PFSK-1 (cell line): ENCODE results near the gene TAS1R2.

Source experiments
- FOXP2 ChIP-seq: optimal IDR thresholded peaks from 2 replicates; pipeline ENCODE3; 2011; ENCODE audit warnings: borderline replicate concordance, control low read depth, inconsistent platforms; ENCODE audit not compliant: insufficient read depth; ENCODE audit errors: extremely low read length, extremely low read depth
- POLR2AphosphoS5 ChIP-seq: IDR thresholded peaks from 2 replicates; pipeline ENCODE4 v1.6.1; 2012; ENCODE audit warnings: low read depth, mild to moderate bottlenecking, control low read depth, low read length, moderate library complexity
- SIN3A ChIP-seq: IDR thresholded peaks from 2 replicates; pipeline ENCODE4 v1.6.1; 2012; ENCODE audit warnings: mild to moderate bottlenecking, low read length, moderate library complexity, borderline replicate concordance; ENCODE audit not compliant: insufficient read depth
- TAF1 ChIP-seq: IDR thresholded peaks from 2 replicates; pipeline ENCODE4 v1.6.1; 2012; ENCODE audit warnings: low read length, control low read depth, borderline replicate concordance; ENCODE audit not compliant: insufficient read depth
- TF ChIP-seq, protein P1 (sequence below), 2 experiments: IDR thresholded peaks; 2 replicates each; pipeline versions ENCODE4 v1.6.1 to v1.8.0; 2011 to 2012; ENCODE audit warnings: low read depth in 2 of 2, low read length in 2 of 2, control low read depth in 1 of 2, inconsistent platforms in 1 of 2, mild to moderate bottlenecking in 1 of 2, moderate library complexity in 1 of 2; ENCODE audit not compliant: insufficient read depth in 1 of 2

The TAS1R2 gene

DNA sequence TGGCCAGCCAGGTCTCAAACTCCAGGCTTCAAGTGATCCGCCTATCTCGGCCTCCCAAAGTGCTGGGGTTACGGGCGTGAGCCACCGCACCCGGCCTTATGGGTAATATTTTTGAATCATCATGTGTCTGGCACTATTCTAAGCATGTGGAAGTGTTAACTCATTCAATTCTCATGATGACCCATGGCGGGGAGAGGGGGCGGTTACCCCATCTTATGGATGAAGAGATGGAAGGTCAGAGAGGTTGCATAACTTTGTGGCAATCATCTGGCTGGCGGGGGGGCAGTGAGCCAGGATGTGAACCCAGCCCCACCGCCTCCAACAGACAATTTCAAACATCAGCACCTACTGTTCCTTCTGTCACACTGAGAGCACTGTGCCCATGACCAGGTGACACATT, 11.5 kb upstream of the TAS1R2 start:
- no peak for TF ChIP-seq TAF1
- no peak for TF ChIP-seq FOXP2
- no peak for TF ChIP-seq POLR2AphosphoS5
- TF ChIP-seq SIN3A: no peak
- TF ChIP-seq, protein P1, sequence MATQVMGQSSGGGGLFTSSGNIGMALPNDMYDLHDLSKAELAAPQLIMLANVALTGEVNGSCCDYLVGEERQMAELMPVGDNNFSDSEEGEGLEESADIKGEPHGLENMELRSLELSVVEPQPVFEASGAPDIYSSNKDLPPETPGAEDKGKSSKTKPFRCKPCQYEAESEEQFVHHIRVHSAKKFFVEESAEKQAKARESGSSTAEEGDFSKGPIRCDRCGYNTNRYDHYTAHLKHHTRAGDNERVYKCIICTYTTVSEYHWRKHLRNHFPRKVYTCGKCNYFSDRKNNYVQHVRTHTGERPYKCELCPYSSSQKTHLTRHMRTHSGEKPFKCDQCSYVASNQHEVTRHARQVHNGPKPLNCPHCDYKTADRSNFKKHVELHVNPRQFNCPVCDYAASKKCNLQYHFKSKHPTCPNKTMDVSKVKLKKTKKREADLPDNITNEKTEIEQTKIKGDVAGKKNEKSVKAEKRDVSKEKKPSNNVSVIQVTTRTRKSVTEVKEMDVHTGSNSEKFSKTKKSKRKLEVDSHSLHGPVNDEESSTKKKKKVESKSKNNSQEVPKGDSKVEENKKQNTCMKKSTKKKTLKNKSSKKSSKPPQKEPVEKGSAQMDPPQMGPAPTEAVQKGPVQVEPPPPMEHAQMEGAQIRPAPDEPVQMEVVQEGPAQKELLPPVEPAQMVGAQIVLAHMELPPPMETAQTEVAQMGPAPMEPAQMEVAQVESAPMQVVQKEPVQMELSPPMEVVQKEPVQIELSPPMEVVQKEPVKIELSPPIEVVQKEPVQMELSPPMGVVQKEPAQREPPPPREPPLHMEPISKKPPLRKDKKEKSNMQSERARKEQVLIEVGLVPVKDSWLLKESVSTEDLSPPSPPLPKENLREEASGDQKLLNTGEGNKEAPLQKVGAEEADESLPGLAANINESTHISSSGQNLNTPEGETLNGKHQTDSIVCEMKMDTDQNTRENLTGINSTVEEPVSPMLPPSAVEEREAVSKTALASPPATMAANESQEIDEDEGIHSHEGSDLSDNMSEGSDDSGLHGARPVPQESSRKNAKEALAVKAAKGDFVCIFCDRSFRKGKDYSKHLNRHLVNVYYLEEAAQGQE (IDR thresholded peaks at IDR 0.05; ENCODE audit: insufficient read depth in 1 of 2, low read depth in 2 of 2, low read length in 2 of 2): no peak

DNA sequence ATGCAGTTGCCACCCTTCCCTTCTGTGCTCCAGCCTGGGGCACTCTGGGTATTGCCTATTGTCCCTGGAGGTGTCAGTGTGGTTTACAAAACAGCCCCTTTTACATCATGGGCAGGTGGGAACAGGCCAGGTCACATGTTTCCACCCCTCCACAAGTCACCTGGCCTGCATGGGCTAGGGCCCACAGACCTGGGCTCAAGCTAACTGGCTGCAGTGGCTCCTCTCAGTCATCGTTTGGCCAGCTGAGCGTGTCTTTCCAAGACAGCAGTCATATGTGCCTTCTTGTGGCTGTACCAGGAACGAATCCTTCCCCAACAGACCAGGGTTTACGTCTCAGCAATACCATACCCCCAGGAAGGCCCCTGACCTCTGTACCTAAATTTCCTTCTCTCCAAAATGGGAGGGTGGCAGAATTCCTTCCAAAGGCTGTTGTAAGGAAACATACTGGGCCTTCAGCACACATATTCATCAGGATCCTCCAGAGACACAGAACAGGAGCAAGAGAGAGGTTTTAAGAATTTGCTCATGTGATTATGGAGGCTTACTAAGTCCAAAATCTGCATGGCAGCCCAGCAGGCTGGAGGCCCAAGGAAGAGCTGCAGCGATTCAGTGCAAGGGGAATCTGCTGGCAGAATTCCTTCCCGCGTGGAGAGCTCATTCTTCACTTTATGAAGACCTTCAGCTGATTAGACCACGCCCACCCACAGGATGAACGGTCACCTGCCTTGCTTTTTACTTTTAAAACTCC, 10.6 kb upstream of the TAS1R2 start:
- TF ChIP-seq POLR2AphosphoS5: no peak
- TF ChIP-seq SIN3A: no peak

DNA sequence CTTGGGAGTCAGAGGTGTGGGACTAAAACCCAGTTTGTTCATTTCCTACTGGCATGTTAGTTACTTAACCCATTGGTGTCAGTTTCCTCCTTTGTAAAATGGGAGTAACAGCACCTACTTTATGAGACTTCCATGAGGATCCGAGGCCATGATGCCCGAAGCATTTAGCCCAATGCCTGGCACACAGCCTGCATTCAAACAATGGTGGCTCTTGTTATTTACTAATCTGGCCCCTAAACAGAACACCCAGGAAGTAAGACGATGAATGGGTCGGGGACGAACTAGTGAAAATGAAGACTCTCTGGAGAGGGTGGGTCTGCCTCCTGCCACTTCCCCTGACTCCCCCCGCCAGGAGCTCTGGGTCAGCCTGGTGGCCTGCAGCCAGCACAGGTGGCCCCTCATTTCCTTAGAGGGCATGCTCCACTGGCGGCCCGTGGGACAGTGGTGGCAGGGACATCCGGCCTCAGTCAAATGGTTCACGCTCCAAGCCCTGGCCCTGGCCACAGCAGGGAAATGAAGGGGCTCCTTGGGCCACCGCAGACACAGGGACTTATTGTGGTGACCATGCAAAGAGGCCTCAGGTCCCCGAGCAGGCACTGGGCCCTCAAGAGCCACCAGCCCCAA, 9.5 kb upstream of the TAS1R2 start:
- TF ChIP-seq TAF1: no peak
- no peak for TF ChIP-seq FOXP2
- no peak for TF ChIP-seq SIN3A
- TF ChIP-seq, protein P1 (IDR thresholded peaks at IDR 0.05; ENCODE audit: insufficient read depth in 1 of 2, low read depth in 2 of 2, low read length in 2 of 2): no peak
- TF ChIP-seq POLR2AphosphoS5: no peak

DNA sequence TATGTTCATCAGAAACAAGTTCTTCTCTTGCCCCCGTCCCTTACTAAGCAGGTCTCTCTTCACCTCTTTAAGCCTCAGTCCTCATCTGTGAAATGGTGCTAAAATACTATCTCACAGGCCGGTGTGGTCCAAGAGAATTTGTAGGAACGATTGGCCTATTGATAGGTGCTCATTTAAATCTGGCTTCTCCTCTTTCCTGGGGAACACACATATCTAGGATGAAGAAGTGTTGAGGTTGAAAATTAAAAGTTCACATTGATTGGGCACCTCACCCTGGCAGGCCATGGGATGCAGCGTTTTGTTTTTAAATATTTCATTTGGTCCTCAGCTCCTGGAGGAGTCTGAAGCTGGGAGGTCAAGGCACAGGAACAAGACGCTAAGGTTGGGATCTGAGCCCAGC, 8.9 kb upstream of the TAS1R2 start:
- no peak for TF ChIP-seq FOXP2

DNA sequence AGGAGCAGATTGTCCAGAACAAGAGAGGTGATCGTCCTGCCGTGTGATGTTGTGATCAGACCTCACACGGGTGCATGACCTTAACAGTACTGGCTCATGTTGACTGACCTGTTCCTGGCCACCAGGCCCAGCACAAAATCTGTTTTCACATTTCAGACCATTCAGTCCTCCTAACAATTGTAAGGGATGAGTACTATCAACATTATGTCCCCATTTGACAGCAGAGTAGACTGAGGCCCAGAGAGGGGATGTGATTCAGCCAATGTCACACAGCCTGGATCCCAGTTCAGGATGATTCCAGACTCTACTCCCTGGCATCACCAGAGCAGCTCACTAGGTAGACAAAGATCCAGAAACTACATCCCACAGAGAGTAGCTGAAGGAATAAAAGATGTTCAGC, 7.4 kb upstream of the TAS1R2 start:
- TF ChIP-seq POLR2AphosphoS5 (no peak), TAF1 (no peak), FOXP2 (no peak), SIN3A (no peak)
- TF ChIP-seq, protein P1 (IDR thresholded peaks at IDR 0.05; ENCODE audit: insufficient read depth in 1 of 2, low read depth in 2 of 2, low read length in 2 of 2): no peak

DNA sequence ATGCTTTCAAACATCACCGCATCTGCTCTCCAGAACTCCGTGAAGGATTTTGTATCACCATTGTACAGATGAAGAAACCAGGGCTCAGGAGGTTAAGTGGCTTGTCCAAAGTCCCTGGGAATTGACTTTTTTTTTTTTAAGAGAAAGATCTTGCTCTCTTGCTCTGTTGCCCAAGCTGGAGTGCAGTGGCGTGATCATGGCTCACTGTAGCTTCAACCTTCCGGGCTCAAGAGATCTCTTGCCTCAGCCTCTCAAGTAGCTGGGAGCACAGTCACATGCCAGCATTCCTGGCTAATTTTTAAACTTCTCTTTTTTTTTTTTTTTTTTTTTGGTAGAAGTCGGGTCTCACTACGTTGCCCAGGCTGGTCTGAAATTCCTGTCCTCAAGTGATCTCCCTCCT, 6.9 kb upstream of the TAS1R2 start:
- TF ChIP-seq POLR2AphosphoS5 (no peak), SIN3A (no peak), TAF1 (no peak), FOXP2 (no peak)
- TF ChIP-seq, protein P1 (IDR thresholded peaks at IDR 0.05; ENCODE audit: insufficient read depth in 1 of 2, low read depth in 2 of 2, low read length in 2 of 2): no peak
